Mesangial cell (primary cell): ENCODE results near the gene GRAMD2B. TPM values are rescaled to one million over a fixed set of nuclear protein-coding genes. Genes with fewer than 3 reads are reported as not detected.

Experiments
- total RNA-seq: library from RNA; depleted of rRNA; stranded (reverse); fragments of >200 nt; gene quantifications from 2 replicates; pipeline ENCODE4 v1.2.3, GENCODE V29; 2015

GRAMD2B gene, protein sequence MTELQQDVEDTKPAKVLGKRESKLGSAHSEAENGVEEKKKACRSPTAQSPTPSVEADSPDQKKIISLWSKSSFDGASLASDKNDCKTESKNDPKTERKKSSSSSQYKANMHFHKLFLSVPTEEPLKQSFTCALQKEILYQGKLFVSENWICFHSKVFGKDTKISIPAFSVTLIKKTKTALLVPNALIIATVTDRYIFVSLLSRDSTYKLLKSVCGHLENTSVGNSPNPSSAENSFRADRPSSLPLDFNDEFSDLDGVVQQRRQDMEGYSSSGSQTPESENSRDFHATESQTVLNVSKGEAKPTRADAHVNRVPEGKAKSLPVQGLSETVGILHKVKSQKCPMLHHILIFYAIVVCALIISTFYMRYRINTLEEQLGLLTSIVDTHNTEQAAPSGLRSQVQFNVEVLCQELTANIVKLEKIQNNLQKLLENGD
- total RNA-seq, result 13.5 and 20.7 TPM in 2 replicates

DNA sequence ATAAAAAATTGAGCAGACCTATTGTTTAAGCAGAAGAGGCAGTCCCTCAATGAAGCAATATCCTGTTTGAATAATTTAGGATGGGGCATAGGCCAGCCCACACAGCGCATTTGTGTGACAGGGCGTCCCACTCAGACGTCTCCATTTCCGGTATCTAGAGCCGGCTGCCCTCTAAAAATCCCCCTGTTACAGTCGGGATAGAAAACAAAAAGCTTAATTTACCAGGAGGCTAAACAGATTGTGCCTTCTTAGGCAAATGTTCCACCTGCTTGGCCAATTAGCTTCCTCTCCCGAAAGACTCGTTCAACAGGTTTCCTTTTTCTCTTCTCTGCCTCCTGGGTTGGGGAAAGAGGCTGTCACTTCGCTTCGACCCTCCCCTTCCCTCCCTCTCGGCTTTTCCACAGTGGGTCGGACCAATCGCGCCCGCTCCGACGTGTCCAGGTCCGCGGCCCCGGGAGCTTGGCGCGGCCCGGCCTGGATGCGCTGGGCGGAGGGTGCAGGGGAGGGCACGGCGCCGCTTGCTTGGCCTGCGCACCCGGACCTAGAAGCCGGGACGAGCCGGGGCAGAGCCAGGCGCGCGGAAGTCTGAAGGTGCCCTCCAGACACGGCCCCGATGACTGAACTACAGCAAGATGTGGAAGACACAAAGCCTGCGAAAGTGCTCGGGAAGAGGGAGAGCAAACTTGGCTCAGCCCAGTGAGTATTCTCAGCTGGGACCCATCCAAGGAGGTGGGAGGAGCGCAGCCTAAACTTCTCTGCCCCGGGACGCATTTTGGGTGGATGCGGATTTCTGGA, at the start of gene GRAMD2B:
Gene GRAMD2B, plus strand, starts transcription at position 416 of the 795 bp plus-strand sequence. Its CDS starts 198 bp downstream, at position 614.

Other genes with a start within 250 kb of the GRAMD2B start
- 28.2 and 33.8 TPM in 2 replicates for gene ALDH7A1, start 171.8 kb downstream of the GRAMD2B start, total RNA-seq
- 21.7 and 30.5 TPM in 2 replicates for gene PHAX, start 177.5 kb downstream of the GRAMD2B start, total RNA-seq